Activated CD8-positive, alpha-beta memory T cell treated with anti-CD3 and anti-CD28 coated beads, Interleukin-2, amount 50 U/mL, for 24 hours (primary cell): ENCODE measurements around the gene PRDM16.

Experiments used
- DNase-seq: peaks from one replicate; pipeline ENCODE4 v3.0.0-alpha.2; 2020; ENCODE audit errors: extremely low read depth

PRDM16 gene

DNA sequence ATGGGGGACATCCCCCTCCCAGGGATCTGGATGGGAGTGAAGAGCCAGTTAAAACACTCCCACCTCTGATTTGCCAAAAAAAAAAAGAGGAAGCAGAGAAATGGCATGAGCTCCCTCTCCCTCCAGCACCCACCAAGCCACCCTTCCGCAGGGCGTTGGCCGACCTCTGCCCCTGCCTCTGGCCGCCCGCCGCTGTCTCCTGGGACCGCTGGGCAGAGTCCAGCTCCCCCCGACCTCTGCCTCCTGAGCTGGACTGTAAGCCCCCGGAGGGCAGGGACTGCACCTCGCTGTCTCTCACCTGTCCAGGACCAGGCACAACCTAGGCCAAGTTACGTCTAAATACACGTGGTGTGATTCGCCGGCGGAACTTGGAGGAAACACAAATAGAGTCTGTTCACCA lies 174.3 kb downstream of the PRDM16 start:
- no peak for DNase-seq

DNA sequence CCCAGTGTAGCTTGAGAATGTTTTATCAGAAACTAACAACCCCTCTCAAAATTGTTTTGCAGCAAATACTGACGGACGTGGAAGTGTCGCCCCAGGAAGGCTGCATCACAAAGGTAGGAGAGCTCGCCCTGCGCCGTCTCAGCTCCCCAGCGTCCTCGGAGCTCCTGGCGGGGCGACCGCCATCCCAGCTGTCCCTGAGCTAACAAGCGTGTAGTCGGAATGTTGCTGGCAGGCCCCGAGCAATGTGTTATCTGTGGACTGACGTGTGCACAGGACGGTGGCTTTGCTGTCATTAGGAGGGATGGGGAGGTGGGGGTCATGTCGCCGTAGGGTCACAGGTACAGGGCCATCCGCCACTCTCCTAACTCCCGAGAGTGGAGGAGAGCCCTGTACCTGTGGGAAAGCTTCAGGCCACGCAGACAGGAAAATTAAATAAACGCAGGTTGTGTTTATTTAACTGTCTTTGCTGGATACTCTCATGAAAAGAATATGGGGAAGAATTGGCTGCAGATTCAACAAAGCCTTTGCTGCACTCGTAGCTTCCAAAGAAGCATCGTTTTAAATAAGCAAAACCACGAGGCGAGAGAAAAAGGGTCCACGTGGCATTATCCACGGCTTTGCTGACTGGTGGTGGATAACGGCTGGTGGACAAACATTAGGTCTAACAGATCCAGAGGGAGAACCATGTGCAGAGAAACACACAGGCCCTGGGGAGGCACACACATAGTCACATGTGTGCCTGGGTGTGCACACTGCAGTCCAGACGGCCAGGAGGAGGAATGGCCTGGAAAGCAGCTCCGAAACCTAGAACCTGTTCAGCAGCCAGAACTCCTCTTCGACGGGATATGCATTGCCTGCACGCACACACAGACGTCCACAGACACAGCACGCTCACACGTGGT lies 175.3 kb downstream of the PRDM16 start:
- DNase-seq, result no peak

DNA sequence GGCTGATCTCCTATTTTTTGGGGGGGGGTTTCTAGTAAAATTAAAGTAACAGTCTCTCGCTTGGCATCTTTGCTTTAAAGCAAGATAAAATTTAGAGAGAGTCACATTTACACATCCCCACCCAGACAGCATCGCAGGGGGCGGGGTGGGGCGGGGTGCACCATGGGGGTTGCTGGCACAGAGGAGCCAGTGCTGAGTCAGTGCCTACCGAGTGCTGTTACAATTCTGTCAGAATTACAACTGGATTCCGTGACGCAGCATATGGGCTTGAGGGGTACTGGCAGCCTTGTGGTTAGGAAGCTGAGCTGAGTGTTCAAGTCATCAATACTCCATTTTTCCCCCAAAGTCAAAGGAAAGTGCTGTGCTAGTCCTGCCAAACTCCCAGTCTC lies 175.9 kb downstream of the PRDM16 start:
- no peak for DNase-seq

DNA sequence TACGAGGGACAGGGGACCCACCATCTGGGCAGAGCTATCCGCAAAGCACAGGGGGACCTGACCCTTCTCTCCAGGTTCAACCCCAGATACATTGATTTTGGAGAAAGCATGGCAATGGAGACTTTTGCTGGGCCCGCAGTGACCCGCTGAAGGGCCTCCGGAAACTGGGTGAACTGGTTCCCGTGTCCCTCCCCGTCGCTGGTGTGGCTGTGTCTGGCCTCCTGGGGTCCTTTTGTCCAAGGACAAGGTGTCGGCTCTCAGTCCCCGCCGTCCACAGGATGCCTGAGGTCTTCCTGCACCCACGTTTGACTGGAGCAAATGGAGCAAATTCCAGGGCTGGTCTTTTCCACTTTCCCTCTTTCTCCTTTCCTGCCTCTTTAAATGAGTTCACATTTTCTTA lies 176.3 kb downstream of the PRDM16 start:
- no peak for DNase-seq

DNA sequence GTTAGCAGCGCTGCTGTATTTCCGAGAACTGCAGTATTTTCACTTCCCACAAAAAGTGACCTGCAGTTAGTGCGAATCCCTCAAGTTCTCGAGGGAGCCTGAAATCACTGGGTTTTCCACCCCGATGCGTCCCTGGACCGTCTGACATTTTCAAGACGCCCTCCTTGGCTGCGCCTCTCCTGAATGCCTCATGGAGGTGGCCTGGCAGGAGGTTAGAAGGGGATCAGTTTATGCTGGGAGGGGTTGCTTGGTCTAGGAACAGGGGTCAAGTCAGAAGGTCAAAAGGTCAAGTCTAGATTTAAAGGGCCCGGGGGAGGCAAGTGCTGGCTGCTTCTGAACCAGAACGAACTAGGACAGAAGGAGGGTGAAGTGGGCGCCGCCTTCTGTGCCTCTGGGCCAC lies 176.8 kb downstream of the PRDM16 start:
- no peak for DNase-seq

DNA sequence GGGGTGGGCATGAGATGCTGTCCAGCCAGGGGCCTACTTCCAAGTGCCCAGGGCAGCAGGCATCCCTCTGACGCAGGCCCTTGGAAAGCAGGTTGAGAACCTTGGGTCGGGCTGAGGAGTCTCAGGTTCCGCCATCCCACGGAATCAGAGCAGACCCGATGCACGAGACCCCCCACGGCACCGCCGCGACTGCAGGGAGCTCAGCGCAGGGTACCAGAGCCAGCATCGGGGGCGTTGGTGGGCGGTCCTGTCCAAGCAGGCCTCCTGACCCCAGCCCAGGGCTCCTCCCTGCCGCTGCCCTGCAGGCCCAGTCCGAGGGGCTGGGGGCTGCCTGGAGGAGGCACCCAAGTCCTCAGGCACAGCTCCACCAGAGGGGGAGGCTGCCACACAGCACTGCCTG lies 177.2 kb downstream of the PRDM16 start:
- no peak for DNase-seq

DNA sequence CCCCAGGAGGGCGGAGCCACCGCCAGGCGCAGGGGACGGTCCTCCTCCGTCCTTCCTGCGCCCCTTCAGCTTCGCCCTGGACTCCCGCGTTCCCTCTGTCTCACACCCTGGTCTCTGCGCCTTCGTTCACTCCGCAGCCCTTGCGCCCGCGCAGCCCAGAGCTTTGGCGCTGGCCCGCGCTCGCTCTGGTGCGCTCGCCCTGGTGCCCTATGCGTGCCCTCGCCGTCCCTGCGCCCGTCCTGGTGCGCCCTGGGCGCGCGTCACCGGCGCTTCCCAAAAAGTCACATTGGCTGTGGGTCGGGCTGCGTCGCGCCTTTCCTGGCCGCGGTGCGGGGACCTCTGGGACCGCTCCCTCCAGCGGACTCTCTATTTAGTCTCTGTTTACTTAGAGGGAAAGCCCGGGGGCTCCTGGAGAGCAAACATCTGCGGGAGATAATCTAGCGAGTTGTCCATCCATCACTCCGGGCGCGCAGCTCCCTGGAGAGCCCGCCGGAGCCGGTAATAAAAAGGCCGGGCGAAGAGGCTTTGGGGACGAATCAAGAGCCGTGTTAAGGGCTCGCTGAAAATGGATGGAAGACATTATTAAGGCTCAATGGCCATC lies 178.6 kb downstream of the PRDM16 start:
- DNase-seq, result no peak

DNA sequence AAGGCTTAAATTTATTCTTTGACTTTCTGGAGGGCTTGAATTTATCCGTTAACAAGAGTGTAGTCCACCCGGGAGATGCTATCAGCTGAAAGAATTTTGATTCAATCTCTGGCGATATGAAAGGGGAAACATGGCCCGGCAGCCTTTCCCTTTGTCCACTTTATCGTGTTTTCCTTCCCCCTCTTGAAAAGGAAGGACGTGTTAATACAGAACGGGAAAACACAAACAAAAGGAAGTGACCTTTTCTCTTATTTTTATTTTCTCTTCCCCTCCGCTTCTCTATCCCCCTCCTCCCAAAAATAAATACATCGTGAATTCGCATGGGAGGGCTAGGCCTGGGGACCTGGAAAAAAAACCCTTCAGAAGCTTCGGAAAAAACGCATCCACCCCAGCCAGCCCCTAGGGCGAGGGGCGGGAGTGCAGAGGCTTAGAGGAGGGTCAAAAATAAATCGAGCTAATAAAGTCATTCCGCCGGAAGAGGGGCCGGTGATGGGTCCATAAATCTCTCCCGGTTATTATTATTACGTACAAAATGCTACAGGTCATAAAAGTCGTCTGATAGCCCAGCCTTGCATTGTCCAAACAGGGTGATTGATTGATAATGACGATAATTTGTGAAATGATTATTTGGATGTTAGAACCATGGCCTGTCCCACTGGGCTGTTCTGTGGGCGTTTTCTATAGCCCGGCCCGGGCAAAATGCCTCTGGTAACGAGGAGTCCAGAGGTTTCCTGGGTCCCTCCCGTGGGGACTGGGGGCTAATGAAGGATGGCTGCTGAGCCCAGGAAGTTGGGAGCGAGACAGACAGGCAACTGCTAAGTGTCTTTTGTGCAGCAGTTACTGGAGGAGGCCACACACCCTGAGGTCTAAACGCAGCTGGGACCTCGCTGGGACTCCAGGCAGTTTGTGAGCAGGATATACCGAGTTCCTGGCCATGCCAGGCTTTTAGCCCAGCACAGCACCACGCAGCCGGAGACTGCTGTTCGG lies 179.4 kb downstream of the PRDM16 start:
- no peak for DNase-seq

DNA sequence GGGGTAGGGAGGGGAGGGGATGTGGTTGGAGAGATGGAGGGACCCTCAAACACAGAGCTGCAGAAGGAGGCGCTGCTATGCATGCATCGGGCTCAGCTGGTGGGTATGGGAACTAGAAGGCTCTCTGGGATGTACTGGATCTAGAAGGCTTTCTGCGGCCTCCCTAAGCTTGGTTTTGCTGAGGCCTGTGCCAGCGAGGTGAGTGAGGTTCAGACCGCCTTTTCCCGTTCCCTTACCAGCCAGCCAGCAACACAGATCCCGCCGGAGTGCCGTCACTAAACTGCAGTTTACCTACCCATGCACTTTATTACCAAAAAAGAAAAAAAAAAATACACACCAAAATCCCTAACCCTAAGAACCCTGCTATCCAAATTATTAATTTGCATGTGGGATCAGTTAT lies 180.2 kb downstream of the PRDM16 start:
- DNase-seq, result no peak

DNA sequence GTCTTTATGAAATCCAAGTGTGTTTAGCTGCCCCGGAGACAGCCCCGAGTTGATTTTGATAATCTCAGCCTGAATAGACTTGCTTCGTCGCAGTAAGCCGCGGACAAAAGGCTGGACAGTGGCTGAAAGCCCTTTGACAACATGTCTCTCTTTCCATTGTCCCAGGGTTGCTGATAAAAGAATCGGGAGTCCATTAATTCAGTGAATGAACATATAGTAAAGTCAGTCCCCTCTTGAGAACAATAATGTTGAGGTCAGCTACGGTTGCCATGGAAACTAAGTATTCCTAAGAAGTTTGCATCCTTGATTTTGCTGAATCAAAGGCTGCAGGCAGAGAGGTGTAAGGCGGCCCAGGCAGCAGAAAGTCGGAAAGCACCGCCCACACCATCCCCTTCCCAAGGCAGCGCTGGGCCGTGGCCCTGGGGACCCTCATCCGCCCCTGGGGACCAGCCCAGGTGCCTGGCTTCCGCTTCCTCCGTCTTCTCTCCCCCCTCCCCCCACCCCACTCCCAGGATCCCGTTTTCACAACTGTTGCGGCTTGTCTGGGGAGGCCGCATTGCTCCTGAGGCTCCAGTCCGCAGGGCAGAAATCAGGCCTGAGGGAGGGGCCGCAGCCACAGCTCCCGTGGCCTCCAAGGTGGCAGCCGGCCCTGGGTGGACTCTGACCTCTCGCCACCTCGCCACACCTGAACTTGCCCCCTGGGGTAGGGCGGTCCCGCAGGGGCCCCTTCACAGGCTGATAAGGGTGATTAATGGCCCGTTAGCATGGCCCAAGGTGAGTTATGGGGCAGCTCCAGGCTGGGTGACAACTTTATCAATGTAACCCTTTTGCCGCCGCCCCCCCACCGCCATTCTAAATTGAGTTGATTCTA lies 180.9 kb downstream of the PRDM16 start:
- no peak for DNase-seq

DNA sequence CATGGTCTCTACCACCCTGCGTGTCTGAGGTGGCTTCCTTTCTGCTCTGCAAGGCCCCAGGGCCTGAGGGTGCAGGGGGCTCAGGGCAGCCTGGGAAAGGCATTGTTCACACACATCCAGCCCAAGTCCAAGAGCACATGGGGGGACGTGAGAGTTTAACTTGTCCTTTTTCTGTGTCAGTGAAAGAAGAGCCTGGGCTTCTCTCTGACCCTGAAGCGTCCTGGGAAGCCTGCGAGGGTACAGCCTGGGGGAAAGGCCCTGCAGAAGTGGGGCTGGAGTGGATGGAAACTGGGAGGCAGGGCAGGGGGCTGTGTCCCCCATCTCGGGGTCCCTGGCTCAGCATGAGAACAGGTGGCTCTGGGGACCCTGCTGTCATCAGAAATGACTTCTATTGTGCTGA lies 181.6 kb downstream of the PRDM16 start:
- DNase-seq, result no peak

DNA sequence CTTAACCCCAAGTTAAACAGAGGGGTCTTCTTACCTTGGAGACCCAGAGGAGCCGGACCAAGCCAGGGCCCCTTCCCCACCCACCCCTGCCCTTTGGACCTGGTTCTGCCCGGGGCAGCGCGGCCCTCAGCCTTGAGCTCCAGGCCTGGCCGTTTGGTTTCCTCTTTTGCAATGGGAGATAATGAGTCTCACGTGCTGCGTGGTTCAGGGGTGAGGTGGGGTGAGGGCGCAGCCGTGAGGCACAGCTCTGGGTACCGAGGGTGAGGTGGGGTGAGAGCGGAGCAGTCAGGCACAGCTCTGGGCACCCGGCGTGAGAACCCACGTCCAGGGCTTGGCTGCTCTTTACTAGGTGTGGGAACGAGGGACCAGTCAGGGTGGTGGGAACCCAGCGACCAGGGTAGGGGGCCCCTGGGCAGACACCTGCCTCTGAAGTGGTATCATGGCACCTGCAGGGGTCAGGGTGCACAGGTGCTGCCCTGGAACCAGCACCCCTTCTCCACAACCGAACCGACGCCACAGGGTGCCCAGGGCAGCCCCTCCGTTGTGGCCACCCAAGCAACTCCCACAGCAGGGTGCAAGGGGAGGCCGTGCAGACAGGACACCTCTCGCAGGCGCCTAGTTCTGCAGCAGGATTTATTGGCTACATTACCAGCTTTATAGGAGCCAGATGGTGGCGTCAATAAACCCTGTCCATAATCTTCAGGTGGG lies 182.2 kb downstream of the PRDM16 start:
- DNase-seq, result no peak

DNA sequence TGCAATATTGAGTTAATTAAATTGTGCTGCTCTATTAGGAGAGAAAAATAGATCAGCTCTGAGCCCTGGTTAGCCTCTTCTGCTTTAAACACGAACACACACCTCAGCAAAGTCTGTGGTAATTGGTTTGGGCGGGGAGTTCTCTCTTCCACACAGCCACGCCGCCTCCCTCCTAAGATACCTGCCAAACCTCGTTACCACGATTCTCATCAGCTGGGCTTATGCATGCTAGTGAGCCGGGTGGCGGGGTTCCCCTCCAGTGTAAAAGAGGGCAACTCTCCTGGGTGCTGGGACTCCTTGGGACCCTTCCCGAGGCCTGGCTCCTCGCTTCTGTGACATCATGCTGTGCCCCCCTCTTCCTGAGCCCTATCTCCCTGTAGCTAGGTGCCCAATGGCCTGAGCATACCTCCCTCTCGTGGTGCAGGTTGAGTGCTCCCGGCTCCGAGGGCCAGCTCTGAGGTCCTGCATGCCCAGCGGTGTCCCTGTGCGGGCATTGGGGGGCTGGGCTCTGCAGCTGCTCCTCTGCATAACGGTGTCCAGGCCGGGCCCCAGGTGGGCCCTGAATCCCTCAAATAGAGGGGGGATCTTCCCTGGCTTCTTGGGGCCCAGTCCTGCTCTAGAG lies 182.9 kb downstream of the PRDM16 start:
- no peak for DNase-seq

DNA sequence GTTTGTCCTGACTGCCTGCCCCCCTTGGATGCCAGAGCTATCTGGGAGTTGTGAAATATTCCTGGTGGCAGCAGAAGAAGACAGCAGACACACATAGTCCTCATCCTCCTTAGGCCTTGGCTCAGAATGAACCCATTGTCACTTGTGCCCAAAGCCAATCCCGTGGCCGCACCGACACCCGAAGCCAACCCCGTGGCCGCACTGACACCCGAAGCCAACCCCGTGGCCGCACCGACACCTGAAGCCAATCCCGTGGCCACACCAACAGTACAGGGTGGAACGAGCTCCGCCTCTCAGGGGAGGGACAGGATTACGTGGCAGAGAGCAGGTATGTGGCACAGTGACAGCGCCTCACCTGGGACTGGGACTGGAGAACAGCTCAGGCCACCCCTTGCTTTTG lies 186.7 kb downstream of the PRDM16 start:
- DNase-seq, result no peak

DNA sequence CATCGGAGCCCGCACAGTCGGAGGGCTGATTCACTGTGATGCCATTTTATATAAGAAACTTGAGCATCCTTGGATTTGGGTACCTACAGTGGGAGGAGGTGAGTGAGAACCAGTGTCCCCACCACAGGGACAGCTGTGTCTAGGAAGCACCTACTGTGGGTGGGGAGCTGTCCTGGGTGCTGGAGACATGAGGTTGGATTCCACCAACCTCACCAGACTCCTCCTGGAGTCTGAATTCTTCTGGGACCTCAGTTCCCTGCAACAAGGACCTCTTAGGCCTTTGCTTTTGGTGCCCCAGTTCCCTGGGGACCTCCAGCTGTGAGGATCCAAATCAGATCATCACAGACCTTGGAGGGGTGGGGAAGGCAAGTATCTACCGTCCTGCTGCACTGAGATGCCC lies 188.8 kb downstream of the PRDM16 start:
- no peak for DNase-seq

DNA sequence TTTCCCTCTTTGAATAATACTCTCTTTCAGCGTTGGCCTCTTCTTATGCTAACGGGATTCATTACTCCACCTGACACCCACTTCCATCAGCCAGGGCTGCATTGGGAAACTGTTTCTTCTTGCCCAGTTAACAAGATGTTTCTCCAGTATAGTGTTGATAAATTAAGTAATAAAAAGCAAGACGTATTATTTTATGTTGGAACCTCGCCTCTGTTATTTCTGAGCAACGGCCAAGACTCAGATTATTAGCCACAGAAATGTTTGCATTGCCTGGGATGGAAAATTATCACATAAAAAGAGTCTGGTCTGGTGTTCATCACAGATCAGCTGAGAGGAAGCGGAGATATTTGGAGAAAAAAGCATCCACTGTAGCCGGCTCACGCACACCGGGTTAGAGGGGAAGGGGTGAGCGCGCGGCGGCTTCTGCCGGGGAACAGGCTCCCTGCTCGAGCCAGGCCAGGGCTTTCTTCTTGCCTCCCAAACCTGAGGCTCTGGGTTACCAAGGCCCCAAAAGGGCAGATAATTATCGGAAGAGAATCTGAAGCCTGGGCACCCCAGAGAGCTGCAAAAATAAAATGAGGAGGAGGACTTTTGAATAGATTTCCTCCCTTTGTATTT lies 189.5 kb downstream of the PRDM16 start:
- DNase-seq, result no peak

DNA sequence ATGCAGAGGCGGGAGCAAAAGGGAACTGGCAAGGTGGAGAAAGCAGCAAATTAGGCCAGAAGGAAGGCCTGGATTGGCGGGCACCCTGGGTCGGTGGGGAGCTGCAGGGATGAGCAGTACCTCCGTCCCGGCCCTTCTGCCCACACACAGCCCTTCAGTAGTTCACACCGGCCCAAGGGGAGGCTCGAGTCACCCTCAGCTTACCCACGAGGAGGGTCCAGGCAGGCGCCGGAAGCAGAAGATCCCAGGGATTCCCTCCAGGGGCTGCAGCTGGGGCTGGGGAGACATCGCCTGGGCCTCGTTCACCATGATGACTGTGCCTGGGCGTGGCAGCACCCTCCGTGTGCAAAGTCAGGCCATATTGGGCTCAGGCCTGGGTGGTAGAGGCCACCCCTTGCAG lies 190.0 kb downstream of the PRDM16 start:
- DNase-seq, result no peak

DNA sequence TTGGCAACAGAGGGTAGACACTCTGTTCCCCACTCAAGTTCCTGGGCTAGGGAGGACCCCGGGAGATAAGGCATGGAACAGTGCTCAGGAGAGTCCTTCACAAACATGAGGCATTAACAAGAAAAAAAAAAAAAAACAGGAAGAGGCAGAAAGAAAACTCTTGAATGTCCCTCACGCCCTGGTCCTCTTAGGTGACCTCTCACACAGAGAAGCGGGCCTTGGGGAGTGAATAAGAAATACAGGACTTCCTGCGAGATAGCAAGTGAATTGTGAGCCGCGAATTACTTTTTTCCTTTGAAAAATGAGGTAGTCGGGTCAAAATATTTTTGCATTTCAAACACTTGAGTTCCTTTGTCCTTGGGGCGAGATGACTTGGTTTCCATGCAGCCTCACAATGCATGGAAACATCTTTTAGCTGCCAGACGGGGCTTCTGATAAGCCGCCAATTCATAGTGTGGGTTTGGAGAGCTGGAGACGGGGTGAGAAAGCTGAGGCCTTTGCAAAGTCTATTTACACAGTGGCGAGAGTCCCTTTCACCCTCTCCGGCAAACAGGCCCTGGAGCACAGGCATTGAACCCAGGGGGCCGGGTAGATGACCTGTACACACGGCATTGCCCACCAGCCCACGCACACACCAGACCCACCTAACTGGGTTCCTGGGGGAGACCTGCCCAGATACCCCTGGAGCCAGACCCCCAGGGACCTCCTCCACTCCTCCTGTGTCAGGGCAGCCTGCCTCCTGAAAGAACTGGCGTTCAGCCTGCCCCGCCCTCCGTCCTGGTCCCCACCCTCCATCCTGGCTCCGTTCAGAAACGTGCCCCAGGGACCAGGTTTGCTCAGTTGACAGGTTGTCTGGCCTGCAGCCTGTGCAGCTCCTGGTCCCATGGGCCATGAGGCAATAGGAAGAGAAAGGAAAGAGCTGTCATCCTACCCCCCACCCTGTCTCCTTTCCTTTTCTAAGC lies 192.3 kb downstream of the PRDM16 start:
- DNase-seq, result no peak
